GM21529 (cell line): ENCODE measurements around the gene SLC9A6.

Experiments used
- ATAC-seq: cut with Tn5 transposase; IDR thresholded peaks from one replicate; pipeline ENCODE4 v1.9.1; 2021; ENCODE audit not compliant: unreplicated experiment

The SLC9A6 gene

DNA sequence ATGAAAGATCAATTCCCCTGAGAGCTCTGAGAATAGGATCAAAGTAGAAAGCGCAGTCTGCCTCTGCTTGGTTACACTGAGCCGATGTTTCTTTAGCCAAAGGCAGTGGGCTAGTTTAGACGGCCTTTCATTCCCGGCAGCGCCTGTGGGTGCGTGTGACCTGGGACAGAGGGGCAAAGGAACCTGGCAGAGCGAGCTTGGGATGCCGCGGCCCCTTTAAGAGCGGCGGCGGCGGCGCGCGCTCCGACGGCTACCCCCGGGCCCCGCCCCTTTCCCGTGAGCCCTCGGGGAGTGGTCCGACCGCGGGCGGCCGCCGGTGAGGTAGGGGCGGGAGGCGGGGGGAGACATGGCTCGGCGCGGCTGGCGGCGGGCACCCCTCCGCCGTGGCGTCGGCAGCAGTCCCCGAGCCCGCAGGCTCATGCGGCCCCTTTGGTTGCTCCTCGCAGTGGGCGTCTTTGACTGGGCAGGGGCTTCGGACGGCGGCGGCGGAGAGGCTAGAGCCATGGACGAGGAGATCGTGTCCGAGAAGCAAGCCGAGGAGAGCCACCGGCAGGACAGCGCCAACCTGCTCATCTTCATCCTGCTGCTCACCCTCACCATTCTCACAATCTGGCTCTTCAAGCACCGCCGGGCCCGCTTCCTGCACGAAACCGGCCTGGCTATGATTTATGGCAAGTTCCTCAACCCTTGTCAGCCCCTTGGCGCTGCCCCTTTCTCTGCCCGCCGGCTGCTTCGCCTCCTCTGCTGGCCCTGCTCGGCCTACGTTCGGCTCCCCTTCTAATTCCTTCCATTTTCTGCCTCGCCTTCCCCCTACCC, at the start of gene SLC9A6:
TSS of gene SLC9A6 (plus strand) at position 279 of the 816 bp plus-strand sequence. CDS start at position 503, 224 bp downstream.
- ATAC-seq, result peak; percentile 93

DNA sequence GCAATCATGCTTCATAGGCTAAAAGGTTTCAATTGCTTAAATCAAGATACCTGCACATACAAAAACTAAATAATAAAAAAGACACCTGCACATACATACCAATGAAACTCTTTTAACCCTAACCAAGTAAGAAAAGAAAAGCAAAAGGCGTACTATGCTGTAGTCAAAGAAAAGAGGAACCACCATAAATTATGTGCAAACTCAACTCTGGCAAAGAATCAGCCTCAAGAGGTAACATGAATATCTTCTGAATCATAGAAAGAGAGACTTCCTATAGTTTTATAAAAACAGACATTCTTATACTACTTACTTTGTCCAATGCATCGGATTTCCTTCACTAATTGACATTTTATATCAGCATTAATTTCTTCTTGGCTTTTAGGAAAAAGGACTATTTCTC, 40.7 kb upstream of the SLC9A6 start:
- no peak for ATAC-seq

DNA sequence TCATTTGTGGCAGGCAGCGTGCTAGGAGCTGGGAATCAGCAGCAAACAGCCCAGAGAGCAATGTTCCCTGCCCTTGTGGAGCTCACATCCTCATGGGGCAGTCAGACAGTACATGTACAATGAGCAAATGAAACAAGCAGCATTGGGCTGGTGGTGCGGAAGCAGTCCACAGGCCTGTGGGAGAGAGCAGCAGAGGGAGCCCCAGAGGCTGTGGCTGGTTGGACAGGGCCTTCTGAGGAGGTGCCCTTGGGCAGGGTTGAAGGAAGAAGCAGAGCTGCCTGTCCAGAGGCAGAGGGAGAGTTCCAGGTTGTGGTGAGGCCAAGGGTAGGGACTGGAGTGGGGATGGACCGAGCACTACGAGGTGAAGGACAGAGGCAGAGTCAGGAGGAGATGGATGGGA, 33.9 kb upstream of the SLC9A6 start:
- ATAC-seq, result no peak

DNA sequence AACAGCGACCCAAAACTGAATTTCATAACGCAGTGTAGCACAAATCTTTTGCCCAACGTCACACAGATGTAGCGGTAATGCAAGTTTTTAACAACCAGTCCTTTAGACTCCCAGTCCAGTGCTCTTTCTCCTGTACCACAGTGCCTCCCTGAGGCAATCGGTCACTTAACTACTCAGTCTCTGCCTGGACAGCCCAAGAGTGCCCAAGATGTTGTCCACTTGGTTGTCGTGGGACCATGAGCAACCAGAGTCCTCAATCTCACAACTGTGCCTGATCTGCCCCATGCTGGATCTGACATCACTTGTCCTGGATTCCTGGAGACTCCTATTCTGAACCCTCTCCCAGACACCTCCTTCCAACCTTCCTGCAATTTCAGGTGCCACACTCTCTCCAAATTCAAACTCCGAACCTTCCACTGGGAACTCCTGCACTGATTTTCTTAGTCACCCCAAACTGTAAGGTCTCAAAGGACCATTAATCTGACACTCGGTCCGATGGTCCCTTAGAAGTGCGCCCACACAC, 12.1 kb upstream of the SLC9A6 start:
- ATAC-seq, result peak; percentile 42

DNA sequence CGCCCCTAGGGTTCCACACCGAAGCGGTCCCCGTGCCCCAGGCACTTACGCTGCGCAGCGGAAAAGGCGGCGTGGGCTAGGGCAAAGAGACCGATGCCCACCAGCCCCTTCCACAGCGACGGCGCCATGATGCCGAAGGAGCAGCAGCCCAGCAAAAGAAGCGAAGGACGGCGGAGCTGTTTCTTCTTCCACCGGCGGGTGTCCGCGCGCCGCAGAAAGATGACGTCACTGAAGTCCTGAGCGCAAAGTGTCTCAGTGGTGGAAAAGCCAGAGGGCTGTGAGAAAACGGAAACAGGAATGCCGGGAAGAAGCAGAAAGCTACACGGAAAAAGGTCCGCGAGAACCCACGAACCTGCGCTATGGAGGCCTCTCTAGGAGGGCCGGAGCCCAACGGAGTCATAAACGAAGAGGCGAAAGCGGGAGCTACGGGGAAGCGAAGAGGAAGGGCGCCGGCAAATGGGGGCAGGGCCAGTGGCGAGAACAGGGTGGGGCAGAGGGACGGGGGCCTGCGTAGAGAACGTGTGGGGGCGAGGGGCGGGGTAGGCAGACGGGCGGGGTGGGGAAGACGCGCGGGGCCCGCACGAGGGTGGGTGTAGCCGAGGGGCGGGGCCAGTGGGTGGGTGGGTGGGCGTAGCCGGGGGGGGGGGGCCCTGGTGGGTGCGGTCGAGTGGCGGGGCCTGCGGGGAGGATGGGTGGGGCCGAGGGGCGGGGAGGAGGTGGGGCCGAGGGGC, 11.5 kb upstream of the SLC9A6 start, which contains the start of gene MMGT1:
TSS of gene MMGT1 (minus strand) at position 441 of the 731 bp plus-strand sequence. CDS start at position 128, 313 bp downstream.
- ATAC-seq, result peak; percentile 75

DNA sequence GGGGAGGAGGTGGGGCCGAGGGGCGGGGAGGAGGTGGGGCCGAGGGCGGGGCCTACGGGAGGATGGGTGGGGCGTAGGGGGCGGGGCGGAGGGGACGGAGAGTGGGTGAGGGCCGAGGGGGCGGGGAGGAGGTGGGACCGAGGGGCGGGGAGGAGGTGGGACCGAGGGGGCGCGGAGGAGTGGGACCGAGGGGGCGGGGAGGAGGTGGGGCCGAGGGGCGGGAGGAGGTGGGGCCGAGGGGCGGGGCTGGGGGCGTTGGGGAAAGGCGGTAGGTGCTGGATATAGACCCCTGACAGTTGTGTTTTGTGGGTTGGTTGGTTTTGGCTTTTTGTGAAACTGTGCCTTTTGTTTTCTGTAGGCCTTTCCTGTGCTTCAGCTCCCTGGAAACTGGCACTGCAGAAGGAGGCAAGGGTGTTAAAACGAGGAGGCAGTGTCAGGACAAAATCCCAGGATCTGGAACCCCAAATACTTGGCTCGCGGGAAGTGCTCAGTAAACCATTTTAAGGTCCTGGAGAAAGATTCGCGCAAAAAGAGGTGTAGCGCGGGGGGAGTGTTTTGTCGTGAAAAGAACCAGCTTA, 10.9 kb upstream of the SLC9A6 start:
- no peak for ATAC-seq

DNA sequence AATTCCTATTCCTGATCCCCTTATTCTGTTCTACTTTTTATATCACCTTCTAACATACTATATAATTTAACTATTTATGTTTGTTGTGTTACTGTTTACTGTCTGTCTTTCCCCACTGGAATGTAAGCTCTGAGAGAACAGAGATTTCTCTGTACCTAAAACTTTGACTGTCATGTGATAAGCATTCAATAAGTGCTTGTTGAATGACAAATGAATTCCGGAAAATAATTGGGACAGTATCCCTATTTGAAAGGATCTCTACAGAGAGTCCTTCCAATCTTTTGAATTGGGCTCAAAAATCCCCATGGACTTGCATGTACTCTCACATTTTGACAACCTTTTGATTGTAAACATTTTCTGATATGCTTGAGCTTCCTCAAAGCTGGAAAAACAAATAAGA, 9.8 kb upstream of the SLC9A6 start:
- ATAC-seq, result no peak

DNA sequence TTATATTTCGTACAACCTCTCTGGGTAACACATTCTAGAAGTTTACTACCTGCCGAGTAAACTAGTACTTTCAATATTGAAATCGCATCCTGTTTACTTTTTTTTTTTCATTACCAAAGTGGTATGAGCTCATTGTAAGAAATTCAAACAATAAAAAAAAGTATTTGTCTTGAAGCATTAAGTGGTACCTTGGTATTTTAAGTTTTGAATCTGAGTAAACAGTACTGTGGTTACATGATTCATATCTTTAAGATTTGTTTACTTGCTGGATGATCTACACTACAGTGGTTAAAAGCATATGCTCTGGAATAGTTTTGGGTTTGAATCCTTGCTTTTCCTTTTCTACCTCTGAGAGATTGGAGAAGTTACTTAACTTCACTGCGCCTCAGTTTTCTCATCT, 7.6 kb upstream of the SLC9A6 start:
- no peak for ATAC-seq

DNA sequence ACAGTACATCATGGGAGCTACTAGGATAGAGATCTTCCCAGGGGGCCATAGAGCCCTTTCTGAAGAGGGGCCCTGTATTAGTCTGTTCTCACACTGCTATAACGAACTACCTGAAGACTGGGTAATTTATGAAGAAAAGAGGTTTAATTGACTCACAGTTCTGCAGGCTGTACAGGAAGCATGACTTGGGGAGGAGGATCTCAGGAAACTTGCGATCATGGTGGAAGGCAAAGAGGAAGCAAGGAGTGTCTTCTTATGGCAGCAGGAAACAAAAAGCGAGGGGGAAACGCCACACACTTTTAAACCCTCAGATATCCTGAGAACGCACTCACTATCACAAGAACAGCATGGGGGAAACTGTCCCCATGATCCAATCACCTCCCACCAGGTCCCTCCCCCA, 4.2 kb upstream of the SLC9A6 start:
- no peak for ATAC-seq

DNA sequence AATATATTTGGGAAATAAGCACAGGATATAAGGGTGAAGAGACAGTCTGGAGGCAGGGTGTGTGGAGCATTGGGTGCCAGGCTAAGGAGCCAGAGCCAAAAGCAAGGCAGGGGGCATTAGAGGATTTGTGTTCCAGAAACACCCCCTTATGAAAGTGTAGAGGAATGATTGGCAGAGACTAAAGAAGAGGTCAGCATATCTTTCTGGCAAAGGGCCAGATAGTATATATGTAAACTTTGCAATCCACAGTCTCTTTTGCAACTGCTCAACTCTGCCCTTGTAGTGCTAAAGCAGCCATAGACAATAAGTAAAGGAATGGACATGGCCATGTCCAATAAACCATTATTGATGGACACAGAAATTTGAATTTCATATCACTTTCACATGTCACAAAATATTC, 3.6 kb upstream of the SLC9A6 start:
- ATAC-seq, result no peak

DNA sequence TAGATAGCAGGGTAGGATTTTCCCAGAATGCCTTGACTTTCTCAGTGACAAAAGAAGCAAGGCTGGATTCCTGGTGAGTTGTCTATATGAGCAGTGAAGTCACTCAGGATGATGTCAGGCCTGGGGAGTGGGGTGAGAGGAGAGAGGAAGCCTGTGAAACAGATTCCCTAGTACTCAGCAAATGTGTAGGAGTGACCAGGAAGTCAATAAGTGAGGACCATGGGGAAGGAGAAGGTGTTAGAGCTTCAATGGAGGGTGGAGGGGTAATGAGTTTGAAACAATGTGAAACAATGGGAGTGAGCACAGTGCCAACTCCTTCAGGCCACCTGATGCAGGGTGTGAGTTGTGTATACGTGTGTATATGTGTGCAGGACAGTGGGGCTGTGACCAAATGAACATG, 2.4 kb upstream of the SLC9A6 start:
- ATAC-seq, result no peak

DNA sequence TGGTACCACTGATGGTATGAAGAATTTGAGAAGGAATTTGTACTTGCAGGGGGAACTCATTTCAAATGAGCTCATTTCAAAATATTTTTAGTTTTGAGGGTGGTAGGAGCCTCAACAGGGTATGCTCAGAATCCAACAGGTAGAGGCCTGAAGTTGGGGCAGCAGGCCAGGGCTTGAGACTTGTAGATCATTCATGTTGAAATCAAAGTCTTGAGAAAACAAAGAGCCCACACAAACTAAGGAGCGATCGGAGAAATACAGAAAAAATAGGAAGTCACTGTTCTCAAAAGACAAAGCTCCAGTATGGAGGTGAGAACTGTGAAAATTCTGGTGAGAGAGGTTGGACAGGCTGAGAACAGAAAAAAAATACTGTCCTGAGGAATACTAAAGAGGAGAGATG, 979 bp upstream of the SLC9A6 start:
- no peak for ATAC-seq

DNA sequence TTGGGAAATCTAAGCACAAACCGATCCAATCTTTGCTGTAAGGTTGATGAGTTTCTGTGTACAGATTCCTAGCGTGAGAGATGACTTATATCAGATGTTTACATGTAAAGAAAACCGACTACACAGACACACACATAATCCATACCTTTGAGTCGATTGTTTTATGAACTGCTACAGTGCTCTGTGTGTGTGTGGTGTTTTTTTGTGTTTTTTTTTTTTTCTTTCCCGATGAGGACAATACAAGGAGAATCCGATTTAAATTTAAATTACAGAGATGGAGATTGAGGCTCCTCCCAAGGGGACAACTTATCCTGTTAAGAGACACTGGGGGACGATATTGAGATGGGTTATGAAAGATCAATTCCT, 461 bp upstream of the SLC9A6 start:
- no peak for ATAC-seq

DNA sequence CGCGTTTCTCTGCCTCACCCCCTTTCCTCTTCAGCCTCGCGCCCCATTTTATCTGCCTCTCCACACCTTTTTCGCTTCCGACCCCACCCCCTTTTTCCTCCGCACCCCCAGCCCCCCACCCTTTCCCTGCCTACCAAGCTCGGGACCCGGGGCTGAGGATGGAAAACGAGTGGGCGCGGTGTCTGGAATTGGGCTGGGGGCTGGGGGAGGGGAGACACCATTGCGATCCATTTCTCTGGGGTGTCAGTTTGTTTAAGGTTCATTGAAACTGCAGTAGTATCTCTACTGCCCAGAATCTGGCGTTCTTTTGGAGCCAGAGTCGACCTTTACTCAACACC, 707 bp downstream of the SLC9A6 start:
- no peak for ATAC-seq

DNA sequence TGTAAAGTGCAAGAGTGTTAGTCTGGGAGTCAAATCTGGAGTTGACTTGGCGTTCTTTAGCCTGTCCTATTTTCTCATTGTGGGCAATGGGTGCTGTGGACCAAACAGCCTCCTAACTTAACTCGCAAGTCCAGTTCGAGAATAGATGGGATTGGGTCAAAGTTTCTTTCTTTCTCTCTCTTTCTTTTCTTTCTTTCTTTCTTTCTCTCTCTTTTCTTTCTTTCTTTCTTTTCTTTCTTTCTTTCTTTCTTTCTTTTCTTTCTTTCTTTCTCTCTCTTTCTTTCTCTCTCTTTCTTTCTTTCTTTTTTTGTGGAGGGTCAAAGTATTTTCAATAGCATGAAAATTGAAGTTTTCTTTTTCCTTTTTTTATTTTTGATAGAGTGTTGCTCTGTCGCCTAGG, 3.0 kb downstream of the SLC9A6 start:
- no peak for ATAC-seq

DNA sequence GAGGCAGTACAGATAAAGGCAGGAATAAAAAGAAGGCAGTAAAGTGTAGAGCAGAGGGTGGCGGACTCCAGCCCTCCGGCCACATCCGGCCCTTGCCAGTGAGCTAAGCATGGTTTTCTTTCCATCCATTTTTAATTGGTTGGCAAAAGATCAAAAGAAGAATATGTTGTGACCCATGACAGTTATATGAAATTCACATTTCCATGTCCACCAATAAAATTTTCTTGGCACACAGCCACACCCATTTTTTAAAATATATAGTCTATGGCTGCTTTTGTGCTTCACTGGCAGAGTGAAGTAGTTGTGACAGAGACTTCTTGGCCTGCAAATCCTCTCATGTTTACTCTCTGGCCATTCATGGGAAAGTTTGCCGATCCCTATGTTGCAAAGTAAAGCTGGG, 29.8 kb downstream of the SLC9A6 start:
- ATAC-seq, result no peak

DNA sequence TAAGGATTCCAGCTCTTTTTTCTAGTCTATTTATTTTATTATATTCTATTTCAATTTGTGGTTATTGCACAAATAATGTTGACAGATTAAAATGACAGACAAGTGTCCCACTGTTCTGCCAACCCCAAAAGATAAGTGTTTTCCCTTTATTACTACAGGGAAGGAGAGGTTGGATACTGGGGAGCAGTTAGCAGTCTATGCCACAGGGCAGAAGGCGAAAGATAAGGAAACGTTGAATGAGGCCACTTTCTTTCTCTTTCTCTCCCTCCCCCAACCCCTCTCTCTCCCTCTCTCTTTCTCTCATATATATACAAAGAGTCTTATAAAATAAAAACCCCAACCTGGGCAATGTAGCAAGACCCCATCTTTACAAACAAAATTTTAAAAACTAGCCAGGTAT, 31.6 kb downstream of the SLC9A6 start:
- no peak for ATAC-seq

DNA sequence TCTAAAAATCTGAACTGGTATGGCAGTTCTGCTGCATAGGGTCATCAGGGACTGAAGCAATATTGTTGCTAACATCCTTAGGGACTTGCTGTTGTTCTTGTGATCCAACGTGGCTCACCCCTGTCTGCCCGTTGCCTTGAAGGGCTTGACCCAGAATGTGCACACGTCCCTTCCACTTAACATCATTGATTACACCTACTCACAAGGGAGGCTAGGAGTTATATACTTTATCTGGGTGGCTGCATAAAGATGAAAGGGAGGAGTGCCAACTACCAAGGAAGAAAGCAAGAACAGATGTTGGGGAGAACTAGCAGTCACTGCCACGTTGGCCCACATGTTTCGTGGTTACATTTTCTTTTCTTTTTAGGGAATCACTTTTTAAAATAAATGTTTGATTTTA, 34.0 kb downstream of the SLC9A6 start:
- ATAC-seq, result no peak

DNA sequence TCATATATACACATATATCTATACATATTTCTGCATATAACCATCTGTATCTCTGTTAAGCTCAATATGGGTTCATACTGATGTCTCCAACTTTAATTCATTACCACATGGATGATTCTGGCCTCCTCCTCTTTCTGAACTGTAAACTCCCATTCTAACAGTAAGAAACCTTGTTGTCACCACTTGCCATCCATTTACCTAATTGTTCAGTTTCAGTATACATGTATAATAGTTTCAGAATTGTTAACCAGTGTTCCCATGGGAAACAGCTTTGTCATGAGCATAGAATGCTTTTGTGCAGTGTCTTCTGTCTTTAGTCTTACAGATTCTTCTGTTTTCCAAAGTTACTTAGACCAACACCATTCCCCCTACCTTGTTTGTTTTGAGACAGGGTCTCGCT, 35.9 kb downstream of the SLC9A6 start:
- ATAC-seq, result peak; percentile 75

DNA sequence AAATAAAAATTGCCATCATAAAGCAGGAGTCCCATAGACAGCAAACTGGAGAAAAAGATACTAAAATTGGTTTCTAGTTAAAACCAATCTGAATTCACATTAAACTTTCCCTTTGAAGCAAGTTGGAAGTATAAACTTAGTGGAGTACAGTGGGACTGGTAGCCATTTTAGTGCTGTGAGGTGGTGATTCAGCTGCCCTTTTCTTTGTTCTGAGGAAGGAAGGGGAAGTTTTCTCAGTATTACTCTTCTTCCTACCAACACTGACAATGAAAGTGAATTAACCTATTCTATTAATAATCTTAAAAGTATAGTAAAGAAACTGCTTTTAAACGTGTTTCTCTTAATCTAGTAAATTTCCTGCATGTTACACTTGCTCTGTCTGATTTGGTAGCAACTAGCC, 36.7 kb downstream of the SLC9A6 start:
- ATAC-seq, result peak; percentile 75

DNA sequence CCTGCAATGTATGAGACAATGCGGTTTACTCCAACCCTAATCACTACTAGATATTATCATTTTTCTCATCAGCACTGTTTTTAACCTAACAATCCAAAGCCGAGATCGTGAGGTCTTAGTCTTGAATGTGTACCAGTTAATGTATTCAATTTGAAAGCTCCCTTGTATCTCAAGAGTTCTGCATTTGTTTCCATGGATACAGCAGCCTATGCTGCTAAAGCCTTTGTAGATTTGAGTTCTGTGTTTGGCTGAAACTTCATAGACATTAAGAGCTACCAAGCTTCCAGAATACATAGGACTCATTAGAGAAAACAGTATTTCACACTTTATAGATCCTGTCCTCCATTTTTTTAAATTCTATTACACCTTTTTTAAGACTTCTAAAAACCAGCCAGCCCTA, 39.9 kb downstream of the SLC9A6 start:
- no peak for ATAC-seq

DNA sequence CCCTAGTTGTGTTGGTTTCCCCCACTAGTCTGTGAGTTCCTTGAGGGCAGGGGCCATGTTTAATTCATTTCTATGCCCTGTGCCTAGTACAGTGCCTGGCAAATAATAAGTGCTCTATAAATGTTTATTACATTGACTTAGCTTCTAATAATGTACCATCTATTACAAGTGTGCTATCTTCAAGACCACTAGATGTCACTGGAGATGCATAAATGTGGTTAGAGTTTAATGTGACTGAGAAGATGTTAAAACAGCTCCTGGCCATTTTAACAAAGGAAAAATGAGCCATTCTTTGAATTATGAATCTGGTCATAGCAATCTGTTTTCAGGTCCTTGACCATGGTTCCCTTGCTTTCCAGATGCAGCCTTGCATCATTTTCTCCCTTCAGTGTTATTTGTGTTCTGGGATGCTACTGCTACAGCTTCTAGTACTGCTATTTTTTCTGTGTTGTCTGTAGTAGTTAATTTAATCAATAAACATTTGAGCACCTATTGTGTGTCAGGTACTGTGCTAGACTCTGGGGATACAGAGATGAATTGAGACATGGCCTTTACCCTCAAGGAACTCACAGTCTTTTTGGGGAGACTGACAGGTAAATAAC, 43.2 kb downstream of the SLC9A6 start:
- ATAC-seq, result peak; percentile 71
